ENCODE measurements around the gene KRT3. TPM values are rescaled to one million over a fixed set of nuclear protein-coding genes. Genes with fewer than 3 reads are reported as not detected.

The KRT3 gene
- total RNA-seq, 1 experiment from 2014 or later: not detected

GRCh38 chr12:52769354-52769753, 26.6 kb downstream of the KRT3 start:
- CTCF ChIA-PET: no interaction called here
- POLR2A ChIA-PET: no interaction called here

More at GRCh38 chr12:52769354-52769753, 26.6 kb downstream of the KRT3 start:
- H3K36me3 ChIP-seq (ENCODE audit: control insufficient read depth in 1 of 2, insufficient read depth in 2 of 2, low read length in 2 of 2): no peaks in the 10 kb centered on the region
- peaks cover 15% of the 10 kb centered on the region; the same call in 1 of the 2 replicates for H3K27me3 ChIP-seq (ENCODE audit: insufficient read depth, low read length)
- H3K9me2 ChIP-seq (ENCODE audit: insufficient read depth): no peaks in the 10 kb centered on the region
- H3K4me3 ChIP-seq (replicated peaks in 1 of 2; ENCODE audit: low read depth in 1 of 2, low read length in 2 of 2): no peak overlapping the region
- no peaks in the 10 kb centered on the region for H3K79me2 ChIP-seq (ENCODE audit: insufficient read depth, low read length)
- intact Hi-C loops (cut with micrococcal nuclease): no loop called here
- RAD21 ChIA-PET (ENCODE audit: low non-redundant PET in 1 of 2, low total read pairs in 2 of 2, uncharacterized antibody in 2 of 2, unreplicated experiment in 2 of 2): no interaction called here
- no TSS peak for BruUV-seq (replicated peaks)
- no peak overlapping the region for H3K9ac ChIP-seq (ENCODE audit: low read length)
- no peak overlapping the region for H3K27ac ChIP-seq (ENCODE audit: low read depth, low read length)
- TF ChIP-seq ZBTB33 (IDR thresholded peaks at IDR 0.05; ENCODE audit: extremely low read depth, insufficient replicate concordance, low read length) (no peak), REST (IDR thresholded peaks at IDR 0.05; ENCODE audit: low read depth) (no peak), SIN3A (IDR thresholded peaks at IDR 0.05; ENCODE audit: low read depth) (no peak), ZNF274 (IDR thresholded peaks at IDR 0.05; ENCODE audit: low read depth, low read length) (no peak), SP1 (IDR thresholded peaks at IDR 0.05; ENCODE audit: low read depth) (no peak), MAX (IDR thresholded peaks at IDR 0.05) (no peak), JUND (IDR thresholded peaks at IDR 0.05) (no peak), TCF7L2 (IDR thresholded peaks at IDR 0.05; ENCODE audit: borderline replicate concordance, extremely low read depth, insufficient read depth, insufficient read length) (no peak), YY1 (IDR thresholded peaks at IDR 0.05; ENCODE audit: extremely low read depth, insufficient replicate concordance, low read depth, low read length) (no peak), EZH2phosphoT487 (IDR thresholded peaks at IDR 0.05; ENCODE audit: borderline replicate concordance) (no peak), FOSL1 (IDR thresholded peaks at IDR 0.05; ENCODE audit: low read depth) (no peak)
- H4K20me1 ChIP-seq (ENCODE audit: insufficient read depth): no peaks in the 10 kb centered on the region
- peaks cover 0 to 5% of the 10 kb centered on the region in 2 experiments; a peak in 1 of 4 replicates for H3K4me1 ChIP-seq (ENCODE audit: control insufficient read depth in 1 of 2, insufficient read depth in 2 of 2, low read length in 2 of 2)
- H3K4me2 ChIP-seq (ENCODE audit: low read length): no peak overlapping the region
- H2AFZ ChIP-seq (ENCODE audit: low read depth, low read length, poor library complexity, severe bottlenecking): no peak overlapping the region
- ATAC-seq: no peak
- no peaks in the 10 kb centered on the region for H3K9me3 ChIP-seq (ENCODE audit: control insufficient read depth in 1 of 2, insufficient read depth in 1 of 2, low read depth in 1 of 2, low read length in 2 of 2)
- DNase-seq (ENCODE audit: low read depth, low spot score): no peak

All from HCT116 (cell line).